ENCODE data around the gene ST6GAL1.
"Not testable (repeated sequence)": the region's sequence is repeated elsewhere in the genome, so short reads cannot be mapped to it uniquely, and the experiment has no call there.

Gene ST6GAL1

DNA sequence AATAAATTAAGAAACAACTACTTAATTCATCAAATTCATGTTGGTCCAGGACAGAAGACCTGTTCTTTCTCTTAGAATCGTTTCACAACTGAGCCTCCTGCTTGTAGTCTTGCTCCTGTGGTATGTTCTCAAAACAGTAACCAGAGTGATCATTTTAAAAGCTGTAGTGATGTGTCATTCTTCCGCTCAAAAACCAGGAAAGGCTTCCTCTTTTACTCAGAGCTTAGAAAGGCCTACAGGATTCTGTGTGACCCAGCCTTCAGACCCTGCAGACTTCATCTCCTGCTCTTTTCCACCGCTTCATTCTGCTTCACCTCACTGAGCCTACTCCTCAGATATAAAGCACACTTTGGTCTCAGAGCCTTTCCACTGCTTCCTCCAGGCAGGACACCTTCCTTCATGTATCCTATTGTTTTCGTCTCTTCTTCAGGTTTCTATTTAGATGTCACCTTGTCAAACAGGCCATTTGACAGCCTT lies 22.7 kb downstream of the ST6GAL1 start:
- TF ChIP-seq, protein P1, sequence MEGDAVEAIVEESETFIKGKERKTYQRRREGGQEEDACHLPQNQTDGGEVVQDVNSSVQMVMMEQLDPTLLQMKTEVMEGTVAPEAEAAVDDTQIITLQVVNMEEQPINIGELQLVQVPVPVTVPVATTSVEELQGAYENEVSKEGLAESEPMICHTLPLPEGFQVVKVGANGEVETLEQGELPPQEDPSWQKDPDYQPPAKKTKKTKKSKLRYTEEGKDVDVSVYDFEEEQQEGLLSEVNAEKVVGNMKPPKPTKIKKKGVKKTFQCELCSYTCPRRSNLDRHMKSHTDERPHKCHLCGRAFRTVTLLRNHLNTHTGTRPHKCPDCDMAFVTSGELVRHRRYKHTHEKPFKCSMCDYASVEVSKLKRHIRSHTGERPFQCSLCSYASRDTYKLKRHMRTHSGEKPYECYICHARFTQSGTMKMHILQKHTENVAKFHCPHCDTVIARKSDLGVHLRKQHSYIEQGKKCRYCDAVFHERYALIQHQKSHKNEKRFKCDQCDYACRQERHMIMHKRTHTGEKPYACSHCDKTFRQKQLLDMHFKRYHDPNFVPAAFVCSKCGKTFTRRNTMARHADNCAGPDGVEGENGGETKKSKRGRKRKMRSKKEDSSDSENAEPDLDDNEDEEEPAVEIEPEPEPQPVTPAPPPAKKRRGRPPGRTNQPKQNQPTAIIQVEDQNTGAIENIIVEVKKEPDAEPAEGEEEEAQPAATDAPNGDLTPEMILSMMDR (IDR thresholded peaks at IDR 0.05; ENCODE audit: borderline replicate concordance, control extremely low read depth, extremely low read depth, insufficient read depth, missing control alignments), result no peak
- in situ Hi-C loops (cut with MboI; ENCODE audit: low sequenced_read_pairs, unreplicated experiment), result no loop called here
- no peak for DNase-seq (ENCODE audit: low spot score)

DNA sequence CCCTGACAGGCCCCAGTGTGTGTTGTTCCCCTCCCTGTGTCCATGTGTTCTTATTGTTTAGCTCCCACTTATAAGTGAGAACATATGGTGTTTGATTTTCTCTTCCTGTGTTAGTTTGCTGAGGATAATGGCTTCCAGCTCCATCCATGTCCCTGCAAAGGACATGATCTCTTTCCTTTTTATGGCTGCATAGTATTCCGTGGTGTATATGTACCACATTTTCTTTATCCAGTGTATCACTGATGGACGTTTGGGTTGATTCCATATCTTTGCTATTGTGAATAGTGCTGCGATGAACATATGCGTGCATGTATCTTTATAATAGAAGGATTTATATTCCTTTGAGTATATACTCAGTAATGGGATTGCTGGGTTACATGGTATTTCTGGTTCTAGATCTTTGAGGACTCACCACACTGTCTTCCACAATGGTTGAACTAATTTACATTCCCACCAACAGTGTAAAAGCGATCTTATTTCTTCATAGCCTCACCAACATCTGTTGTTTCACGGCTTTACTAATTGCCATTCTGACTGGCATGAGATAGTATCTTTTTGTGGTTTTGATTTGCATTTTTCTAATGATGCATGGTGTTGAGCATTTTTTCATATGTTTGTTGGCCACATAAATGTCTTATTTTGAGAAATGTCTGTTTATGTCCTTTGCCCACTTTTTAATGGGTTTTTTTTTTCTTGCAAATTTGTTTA lies 23.8 kb downstream of the ST6GAL1 start:
- in situ Hi-C loops (cut with MboI; ENCODE audit: low sequenced_read_pairs, unreplicated experiment); DNase-seq (ENCODE audit: low spot score): not testable (repeated sequence)

DNA sequence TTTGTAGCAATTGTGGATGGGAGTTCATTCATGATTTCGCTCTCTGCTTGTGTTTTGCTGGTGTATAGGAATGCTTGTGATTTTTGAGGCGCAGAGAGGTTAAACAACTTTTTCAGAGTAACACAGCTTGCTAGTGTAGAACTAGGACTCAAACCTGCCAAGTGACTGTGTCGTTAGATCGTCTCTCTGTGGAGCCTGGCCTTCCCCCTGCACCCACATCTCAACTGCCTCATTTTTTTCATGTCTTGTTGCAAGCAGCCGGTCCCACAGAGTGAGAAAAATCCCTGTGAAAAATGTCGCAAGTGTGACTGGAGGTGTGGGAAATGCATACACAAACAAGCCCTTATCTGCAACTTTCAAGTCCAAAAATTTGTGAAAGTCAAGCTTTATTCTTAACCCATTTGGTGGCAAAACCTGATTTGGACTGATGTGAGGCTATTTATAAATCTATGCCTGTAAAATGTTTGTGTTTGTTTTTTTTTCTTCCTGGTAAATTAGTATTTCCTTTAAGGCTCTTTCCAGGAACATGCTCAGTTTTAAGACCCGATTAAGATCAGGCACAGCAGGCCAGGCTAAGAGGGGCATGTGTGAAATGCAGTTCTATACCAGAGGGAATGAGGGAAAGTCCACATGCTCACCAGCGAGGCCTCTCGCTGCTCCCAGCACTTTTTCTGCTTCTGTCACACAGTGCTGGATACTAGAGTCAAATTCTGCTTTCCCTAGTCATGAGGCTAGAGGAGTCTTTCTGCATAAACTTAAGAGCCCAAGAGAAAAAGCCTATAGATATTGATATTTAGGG lies 25.8 kb downstream of the ST6GAL1 start:
- in situ Hi-C loops (cut with MboI; ENCODE audit: low sequenced_read_pairs, unreplicated experiment), result no loop called here
- TF ChIP-seq, protein P1 (IDR thresholded peaks at IDR 0.05; ENCODE audit: borderline replicate concordance, control extremely low read depth, extremely low read depth, insufficient read depth, missing control alignments), result no peak
- DNase-seq (ENCODE audit: low spot score), result no peak

DNA sequence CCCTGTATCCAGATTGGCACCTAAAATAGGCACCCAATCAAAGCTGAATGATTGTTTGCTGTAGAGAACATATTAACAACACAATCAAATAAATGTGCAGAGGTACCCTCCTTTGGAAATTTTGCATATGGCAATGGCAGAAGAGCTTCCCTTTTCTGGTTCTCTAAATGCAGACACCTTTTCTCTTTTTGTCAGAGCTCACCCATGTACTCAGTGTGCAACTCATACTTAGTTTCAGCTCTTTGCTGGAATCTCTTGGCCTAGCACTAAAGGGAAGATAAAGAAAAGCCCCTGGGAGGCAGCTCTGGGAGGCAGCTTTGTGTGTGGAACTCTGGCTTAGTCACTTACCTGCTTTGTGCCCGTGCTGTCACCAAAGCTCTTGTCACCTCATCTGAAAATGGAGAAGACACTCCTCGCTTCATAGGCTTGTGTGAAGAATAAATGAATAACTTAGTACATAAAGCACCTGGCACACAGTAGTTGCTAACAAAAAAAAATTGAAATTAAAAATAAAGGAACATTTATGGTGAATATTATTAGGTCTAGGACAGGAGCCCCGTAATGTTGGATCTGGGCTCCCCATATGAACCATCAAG lies 28.8 kb downstream of the ST6GAL1 start:
- TF ChIP-seq, protein P1 (IDR thresholded peaks at IDR 0.05; ENCODE audit: borderline replicate concordance, control extremely low read depth, extremely low read depth, insufficient read depth, missing control alignments), result no peak
- in situ Hi-C loops (cut with MboI; ENCODE audit: low sequenced_read_pairs, unreplicated experiment), result no loop called here
- DNase-seq (ENCODE audit: low spot score), result no peak

DNA sequence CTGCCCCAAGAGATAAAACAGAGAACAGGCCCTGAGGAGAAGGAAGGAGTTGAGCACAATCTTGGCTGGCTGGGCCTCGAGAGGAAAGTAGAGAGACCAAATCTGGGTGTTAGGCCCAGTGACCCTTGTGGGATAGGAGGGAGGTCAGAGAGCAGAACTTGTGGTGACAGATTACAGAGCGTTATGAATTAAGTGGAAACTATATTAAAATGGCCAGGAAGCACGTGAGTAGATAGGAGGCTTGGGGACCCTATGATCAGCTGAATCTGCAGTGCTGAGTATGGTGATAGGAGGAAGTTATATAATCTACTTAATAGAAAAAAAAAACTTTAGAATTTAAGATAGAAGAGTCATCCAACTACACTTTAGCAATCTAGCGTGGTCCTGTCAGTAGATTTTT lies 30.0 kb downstream of the ST6GAL1 start:
- TF ChIP-seq, protein P1 (IDR thresholded peaks at IDR 0.05; ENCODE audit: borderline replicate concordance, control extremely low read depth, extremely low read depth, insufficient read depth, missing control alignments), result no peak
- no peak for DNase-seq (ENCODE audit: low spot score)
- in situ Hi-C loops (cut with MboI; ENCODE audit: low sequenced_read_pairs, unreplicated experiment), result no loop called here

DNA sequence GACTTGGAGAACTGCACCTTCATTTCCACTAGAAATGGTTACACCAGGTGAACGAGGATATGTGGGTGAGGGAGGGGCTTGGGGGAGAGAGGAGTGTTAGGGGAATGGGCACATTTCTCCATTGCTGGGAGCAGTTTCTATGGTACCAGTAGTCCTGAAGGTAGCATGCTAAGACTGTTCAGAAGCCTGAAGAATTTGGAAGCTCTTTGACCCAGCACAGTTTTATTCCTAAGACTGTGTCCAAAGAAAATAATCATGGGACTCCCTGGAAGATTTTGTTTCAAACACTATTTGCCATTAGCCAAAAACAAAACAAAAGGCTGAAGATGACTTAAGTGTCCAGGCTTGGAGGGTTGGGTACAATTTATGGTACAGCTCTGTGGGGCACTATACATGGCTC lies 32.1 kb downstream of the ST6GAL1 start:
- TF ChIP-seq, protein P1 (IDR thresholded peaks at IDR 0.05; ENCODE audit: borderline replicate concordance, control extremely low read depth, extremely low read depth, insufficient read depth, missing control alignments), result no peak
- DNase-seq (ENCODE audit: low spot score), result no peak
- in situ Hi-C loops (cut with MboI; ENCODE audit: low sequenced_read_pairs, unreplicated experiment), result no loop called here

DNA sequence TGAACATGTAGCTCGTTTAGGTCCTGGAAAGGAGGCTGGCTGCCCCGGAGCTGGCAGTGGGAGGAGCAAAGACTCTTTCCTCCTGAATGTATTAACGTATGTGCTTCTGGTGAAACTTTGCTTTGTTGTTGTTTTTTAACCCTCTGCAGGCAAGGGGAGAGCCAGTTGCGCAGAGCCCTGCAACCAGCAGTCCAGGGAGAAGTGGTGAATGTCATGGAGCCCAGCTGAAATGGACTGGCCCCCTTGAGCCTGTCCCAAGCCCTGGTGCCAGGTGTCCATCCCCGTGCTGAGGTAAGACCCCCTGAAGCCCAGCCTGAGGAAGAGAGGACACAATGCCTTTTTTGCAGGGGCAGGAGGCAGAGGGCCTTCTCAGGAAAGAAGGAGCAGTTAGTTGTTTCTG lies 33.3 kb downstream of the ST6GAL1 start:
- in situ Hi-C loops (cut with MboI; ENCODE audit: low sequenced_read_pairs, unreplicated experiment), result no loop called here
- DNase-seq (ENCODE audit: low spot score), result no peak
- TF ChIP-seq, protein P1 (IDR thresholded peaks at IDR 0.05; ENCODE audit: borderline replicate concordance, control extremely low read depth, extremely low read depth, insufficient read depth, missing control alignments), result no peak
